GM12878 (cell line): Measurements from ENCODE around the gene RNF44. TPM values are rescaled to one million over a fixed set of nuclear protein-coding genes. Genes with fewer than 3 reads are reported as not detected.

Experiments
- CBFB ChIP-seq: IDR thresholded peaks from 2 replicates; pipeline ENCODE4 v1.6.1; 2016; ENCODE audit warnings: antibody characterized with exemption, low read depth
- CBX5 ChIP-seq: sonication (generic); IDR thresholded peaks from 2 replicates; pipeline ENCODE4 v1.6.1; 2016; ENCODE audit warnings: low read depth, moderate library complexity, mild to moderate bottlenecking, inconsistent platforms
- CEBPB ChIP-seq, 2 experiments: fragments of 150-350 bp in 1 of 2; IDR thresholded peaks; 2 replicates each; pipeline ENCODE4 v1.6.1; 2012 to 2014; ENCODE audit warnings: low read depth in 2 of 2, low read length in 2 of 2, borderline replicate concordance in 1 of 2, inconsistent platforms in 1 of 2
- FOXM1 ChIP-seq: IDR thresholded peaks from 2 replicates; pipeline ENCODE4 v1.6.1; 2012; ENCODE audit warnings: low read depth, mild to moderate bottlenecking, inconsistent platforms, low read length, moderate library complexity
- IKZF2 ChIP-seq, 2 experiments: fragments of 450-650 bp; IDR thresholded peaks; 2 replicates each; pipeline ENCODE4 v1.6.1; 2017; ENCODE audit warnings: mild to moderate bottlenecking in 2 of 2, moderate library complexity in 2 of 2
- RUNX3 ChIP-seq: IDR thresholded peaks from 2 replicates; pipeline ENCODE4 v1.6.1; 2012; ENCODE audit warnings: low read length, inconsistent platforms
- SIN3A ChIP-seq: IDR thresholded peaks from 2 replicates; pipeline ENCODE4 v1.6.1; 2012; ENCODE audit warnings: low read depth, low read length, improper control_type of control experiment
- SREBF2 ChIP-seq: IDR thresholded peaks from 2 replicates; pipeline ENCODE4 v1.6.1; 2012; ENCODE audit warnings: mild to moderate bottlenecking, low read length
- SUZ12 ChIP-seq: fragments of 200-600 bp; sonication (generic); IDR thresholded peaks from one replicate; pipeline ENCODE4 v1.6.1; 2018; ENCODE audit warnings: antibody characterized with exemption, mild to moderate bottlenecking; ENCODE audit not compliant: unreplicated experiment
- TAF1 ChIP-seq: IDR thresholded peaks from 2 replicates; pipeline ENCODE4 v1.6.1; 2011; ENCODE audit warnings: mild to moderate bottlenecking, low read depth, low read length, borderline replicate concordance
- TBL1XR1 ChIP-seq: IDR thresholded peaks from 2 replicates; pipeline ENCODE4 v1.6.1; 2012; ENCODE audit warnings: low read depth, low read length, improper control_type of control experiment
- ZNF207 ChIP-seq: fragments of 450-650 bp; IDR thresholded peaks from 2 replicates; pipeline ENCODE4 v1.6.1; 2014; ENCODE audit warnings: antibody characterized with exemption, mild to moderate bottlenecking, borderline replicate concordance
- polyA plus RNA-seq, 11 experiments: library from polyadenylated mRNA; depleted of rRNA in 4 of 11; unstranded in 6 of 11; stranded (reverse) in 5 of 11; fragments of >200 nt; fragmentation: Nextera tagmentation in 4 of 11; fragmentation: Illumina TruSeq in 1 of 11; extraction: Ambion mirVana in 4 of 11; extraction: Trizol in 1 of 11; gene quantifications; 1 replicate in 1 of 11; 2 replicates in 10 of 11; pipeline versions ENCODE4 v1.2.1 to v1.2.3, GENCODE V29; 2011 to 2016; ENCODE audit warnings: inconsistent platforms in 2 of 11, missing spikeins in 2 of 11, low read depth in 1 of 11
- total RNA-seq, 4 experiments: library from RNA; depleted of rRNA in 3 of 4; stranded (reverse); fragments of >200 nt in 3 of 4; fragmentation: Illumina TruSeq in 1 of 4; extraction: Trizol in 1 of 4; gene quantifications; 2 replicates each; pipeline versions ENCODE4 v1.2.1 to v1.2.3, GENCODE V29; 2013 to 2021
- TF ChIP-seq, protein P1 (sequence below): fragments of 450-650 bp; conservative IDR thresholded peaks from 2 replicates; pipeline ENCODE4 v1.6.1; 2017; ENCODE audit warnings: mild to moderate bottlenecking, moderate library complexity
- TF ChIP-seq, protein P2 (sequence below): IDR thresholded peaks from 2 replicates; pipeline ENCODE4 v1.6.1; 2012; ENCODE audit warnings: mild to moderate bottlenecking, low read depth, low read length
- TF ChIP-seq, protein P3 (sequence below): IDR thresholded peaks from 2 replicates; pipeline ENCODE4 v1.6.1; 2011; ENCODE audit warnings: mild to moderate bottlenecking, low read depth, low read length, moderate library complexity; ENCODE audit not compliant: insufficient replicate concordance
- TF ChIP-seq, protein P4 (sequence below): fragments of 450-650 bp; IDR thresholded peaks from 2 replicates; pipeline ENCODE4 v1.6.1; 2016; ENCODE audit warnings: mild to moderate bottlenecking, moderate library complexity, borderline replicate concordance
- TF ChIP-seq, protein P5 (sequence below): IDR thresholded peaks from 2 replicates; pipeline ENCODE4 v1.6.1; 2012; ENCODE audit warnings: low read depth, low read length, improper control_type of control experiment

Gene RNF44
- total and polyA plus RNA-seq, 10 of the 15 experiments (the other 5 are each of a cell fraction or from before 2014, with no cell fraction given): 1.7 to 51.9 (median 7.9) TPM

DNA sequence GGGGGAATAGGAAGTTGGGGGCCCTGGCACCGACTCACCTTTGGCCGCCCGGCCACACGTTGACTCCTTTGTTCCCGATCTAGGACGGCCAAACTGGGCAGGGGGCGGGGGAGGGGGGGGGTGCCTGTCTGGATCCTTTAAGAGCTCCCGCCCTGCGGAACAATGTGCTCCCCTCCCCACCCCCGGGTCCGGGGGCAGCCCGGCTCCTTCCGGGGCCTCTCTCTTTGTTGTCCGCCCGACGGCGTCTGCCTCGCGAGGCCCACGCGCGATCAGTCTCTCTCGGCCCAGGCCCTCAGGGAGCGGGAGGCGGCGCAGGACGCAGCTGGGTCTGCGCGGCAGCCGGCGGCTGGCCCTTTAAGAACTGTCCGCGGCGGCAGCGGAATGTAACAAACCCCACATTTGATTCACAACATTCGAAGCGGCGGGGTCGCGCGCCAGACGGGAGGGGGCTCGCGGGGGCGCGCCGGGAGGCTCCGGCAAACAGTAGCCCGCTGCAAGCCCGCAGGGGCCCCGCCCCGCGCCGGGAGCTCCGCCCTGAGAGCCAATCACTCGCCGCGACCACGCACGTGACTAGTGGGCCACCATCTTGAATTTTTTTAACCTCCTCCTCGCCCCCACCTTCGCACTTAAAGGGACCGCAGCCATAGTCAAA lies at the start of gene RNF44 (continued):
- TF ChIP-seq, protein P1, sequence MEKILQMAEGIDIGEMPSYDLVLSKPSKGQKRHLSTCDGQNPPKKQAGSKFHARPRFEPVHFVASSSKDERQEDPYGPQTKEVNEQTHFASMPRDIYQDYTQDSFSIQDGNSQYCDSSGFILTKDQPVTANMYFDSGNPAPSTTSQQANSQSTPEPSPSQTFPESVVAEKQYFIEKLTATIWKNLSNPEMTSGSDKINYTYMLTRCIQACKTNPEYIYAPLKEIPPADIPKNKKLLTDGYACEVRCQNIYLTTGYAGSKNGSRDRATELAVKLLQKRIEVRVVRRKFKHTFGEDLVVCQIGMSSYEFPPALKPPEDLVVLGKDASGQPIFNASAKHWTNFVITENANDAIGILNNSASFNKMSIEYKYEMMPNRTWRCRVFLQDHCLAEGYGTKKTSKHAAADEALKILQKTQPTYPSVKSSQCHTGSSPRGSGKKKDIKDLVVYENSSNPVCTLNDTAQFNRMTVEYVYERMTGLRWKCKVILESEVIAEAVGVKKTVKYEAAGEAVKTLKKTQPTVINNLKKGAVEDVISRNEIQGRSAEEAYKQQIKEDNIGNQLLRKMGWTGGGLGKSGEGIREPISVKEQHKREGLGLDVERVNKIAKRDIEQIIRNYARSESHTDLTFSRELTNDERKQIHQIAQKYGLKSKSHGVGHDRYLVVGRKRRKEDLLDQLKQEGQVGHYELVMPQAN: no peak
- TF ChIP-seq SIN3A (0 out of 2 replicates have a peak, but pooled peaks have one; percentile 4), IKZF2 (IDR thresholded peaks at IDR 0.05) (0 out of 4 replicates have a peak, but pooled peaks of 1 of the 2 experiments have one; percentile 6), CBX5 (no peak), FOXM1 (no peak), ZNF207 (peak; percentile 17; the same call in 1 of the 2 replicates), TAF1 (peak; percentile 57), CBFB (no peak), SREBF2 (no peak), SUZ12 (no peak), TBL1XR1 (no peak), RUNX3 (peak; percentile 43), CEBPB (IDR thresholded peaks at IDR 0.05; ENCODE audit: borderline replicate concordance in 1 of 2, low read depth in 2 of 2, low read length in 2 of 2) (no peak)
- TF ChIP-seq, protein P2, sequence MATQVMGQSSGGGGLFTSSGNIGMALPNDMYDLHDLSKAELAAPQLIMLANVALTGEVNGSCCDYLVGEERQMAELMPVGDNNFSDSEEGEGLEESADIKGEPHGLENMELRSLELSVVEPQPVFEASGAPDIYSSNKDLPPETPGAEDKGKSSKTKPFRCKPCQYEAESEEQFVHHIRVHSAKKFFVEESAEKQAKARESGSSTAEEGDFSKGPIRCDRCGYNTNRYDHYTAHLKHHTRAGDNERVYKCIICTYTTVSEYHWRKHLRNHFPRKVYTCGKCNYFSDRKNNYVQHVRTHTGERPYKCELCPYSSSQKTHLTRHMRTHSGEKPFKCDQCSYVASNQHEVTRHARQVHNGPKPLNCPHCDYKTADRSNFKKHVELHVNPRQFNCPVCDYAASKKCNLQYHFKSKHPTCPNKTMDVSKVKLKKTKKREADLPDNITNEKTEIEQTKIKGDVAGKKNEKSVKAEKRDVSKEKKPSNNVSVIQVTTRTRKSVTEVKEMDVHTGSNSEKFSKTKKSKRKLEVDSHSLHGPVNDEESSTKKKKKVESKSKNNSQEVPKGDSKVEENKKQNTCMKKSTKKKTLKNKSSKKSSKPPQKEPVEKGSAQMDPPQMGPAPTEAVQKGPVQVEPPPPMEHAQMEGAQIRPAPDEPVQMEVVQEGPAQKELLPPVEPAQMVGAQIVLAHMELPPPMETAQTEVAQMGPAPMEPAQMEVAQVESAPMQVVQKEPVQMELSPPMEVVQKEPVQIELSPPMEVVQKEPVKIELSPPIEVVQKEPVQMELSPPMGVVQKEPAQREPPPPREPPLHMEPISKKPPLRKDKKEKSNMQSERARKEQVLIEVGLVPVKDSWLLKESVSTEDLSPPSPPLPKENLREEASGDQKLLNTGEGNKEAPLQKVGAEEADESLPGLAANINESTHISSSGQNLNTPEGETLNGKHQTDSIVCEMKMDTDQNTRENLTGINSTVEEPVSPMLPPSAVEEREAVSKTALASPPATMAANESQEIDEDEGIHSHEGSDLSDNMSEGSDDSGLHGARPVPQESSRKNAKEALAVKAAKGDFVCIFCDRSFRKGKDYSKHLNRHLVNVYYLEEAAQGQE: 0 out of 2 replicates have a peak, but pooled peaks have one; percentile 41
- TF ChIP-seq, protein P3, sequence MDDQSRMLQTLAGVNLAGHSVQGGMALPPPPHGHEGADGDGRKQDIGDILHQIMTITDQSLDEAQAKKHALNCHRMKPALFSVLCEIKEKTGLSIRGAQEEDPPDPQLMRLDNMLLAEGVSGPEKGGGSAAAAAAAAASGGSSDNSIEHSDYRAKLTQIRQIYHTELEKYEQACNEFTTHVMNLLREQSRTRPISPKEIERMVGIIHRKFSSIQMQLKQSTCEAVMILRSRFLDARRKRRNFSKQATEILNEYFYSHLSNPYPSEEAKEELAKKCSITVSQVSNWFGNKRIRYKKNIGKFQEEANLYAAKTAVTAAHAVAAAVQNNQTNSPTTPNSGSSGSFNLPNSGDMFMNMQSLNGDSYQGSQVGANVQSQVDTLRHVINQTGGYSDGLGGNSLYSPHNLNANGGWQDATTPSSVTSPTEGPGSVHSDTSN: no peak
- TF ChIP-seq, protein P4, sequence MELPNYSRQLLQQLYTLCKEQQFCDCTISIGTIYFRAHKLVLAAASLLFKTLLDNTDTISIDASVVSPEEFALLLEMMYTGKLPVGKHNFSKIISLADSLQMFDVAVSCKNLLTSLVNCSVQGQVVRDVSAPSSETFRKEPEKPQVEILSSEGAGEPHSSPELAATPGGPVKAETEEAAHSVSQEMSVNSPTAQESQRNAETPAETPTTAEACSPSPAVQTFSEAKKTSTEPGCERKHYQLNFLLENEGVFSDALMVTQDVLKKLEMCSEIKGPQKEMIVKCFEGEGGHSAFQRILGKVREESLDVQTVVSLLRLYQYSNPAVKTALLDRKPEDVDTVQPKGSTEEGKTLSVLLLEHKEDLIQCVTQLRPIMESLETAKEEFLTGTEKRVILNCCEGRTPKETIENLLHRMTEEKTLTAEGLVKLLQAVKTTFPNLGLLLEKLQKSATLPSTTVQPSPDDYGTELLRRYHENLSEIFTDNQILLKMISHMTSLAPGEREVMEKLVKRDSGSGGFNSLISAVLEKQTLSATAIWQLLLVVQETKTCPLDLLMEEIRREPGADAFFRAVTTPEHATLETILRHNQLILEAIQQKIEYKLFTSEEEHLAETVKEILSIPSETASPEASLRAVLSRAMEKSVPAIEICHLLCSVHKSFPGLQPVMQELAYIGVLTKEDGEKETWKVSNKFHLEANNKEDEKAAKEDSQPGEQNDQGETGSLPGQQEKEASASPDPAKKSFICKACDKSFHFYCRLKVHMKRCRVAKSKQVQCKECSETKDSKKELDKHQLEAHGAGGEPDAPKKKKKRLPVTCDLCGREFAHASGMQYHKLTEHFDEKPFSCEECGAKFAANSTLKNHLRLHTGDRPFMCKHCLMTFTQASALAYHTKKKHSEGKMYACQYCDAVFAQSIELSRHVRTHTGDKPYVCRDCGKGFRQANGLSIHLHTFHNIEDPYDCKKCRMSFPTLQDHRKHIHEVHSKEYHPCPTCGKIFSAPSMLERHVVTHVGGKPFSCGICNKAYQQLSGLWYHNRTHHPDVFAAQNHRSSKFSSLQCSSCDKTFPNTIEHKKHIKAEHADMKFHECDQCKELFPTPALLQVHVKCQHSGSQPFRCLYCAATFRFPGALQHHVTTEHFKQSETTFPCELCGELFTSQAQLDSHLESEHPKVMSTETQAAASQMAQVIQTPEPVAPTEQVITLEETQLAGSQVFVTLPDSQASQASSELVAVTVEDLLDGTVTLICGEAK: peak; percentile 57; the same call in 1 of the 2 replicates
- TF ChIP-seq, protein P5, sequence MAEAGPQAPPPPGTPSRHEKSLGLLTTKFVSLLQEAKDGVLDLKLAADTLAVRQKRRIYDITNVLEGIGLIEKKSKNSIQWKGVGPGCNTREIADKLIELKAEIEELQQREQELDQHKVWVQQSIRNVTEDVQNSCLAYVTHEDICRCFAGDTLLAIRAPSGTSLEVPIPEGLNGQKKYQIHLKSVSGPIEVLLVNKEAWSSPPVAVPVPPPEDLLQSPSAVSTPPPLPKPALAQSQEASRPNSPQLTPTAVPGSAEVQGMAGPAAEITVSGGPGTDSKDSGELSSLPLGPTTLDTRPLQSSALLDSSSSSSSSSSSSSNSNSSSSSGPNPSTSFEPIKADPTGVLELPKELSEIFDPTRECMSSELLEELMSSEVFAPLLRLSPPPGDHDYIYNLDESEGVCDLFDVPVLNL: 0 out of 2 replicates have a peak, but pooled peaks have one; percentile 37
